ENCODE measurements around the gene HBA2. TPM values are rescaled to one million over a fixed set of nuclear protein-coding genes. Genes with fewer than 3 reads are reported as not detected.

Gene HBA2
- total and polyA plus RNA-seq, 7 donors, result 3.7 to 109 (median 6.2) TPM; not detected in 1

GRCh38 chr16:178668-179015 is 6.0 kb downstream of the HBA2 start:
- 64 to 86% methylated on average over 11 of the region's 11 CpGs for WGBS, 2 donors
- peaks cover 44 to 66% (median 54%) of the 10 kb centered on the region in 3 donors for H3K27me3 ChIP-seq
- no peaks in the 10 kb centered on the region for H3K9me3 ChIP-seq
- intact Hi-C loops (cut with DNase I), result no loop called here
- H3K4me3 ChIP-seq, result no peak overlapping the region
- no peaks in the 10 kb centered on the region for H3K36me3 ChIP-seq
- TF ChIP-seq EP300 (IDR thresholded peaks at IDR 0.05) (no peak), POLR2AphosphoS5 (IDR thresholded peaks at IDR 0.05) (no peak), POLR2A (IDR thresholded peaks at IDR 0.05) (no peak)
- TF ChIP-seq, protein P1, sequence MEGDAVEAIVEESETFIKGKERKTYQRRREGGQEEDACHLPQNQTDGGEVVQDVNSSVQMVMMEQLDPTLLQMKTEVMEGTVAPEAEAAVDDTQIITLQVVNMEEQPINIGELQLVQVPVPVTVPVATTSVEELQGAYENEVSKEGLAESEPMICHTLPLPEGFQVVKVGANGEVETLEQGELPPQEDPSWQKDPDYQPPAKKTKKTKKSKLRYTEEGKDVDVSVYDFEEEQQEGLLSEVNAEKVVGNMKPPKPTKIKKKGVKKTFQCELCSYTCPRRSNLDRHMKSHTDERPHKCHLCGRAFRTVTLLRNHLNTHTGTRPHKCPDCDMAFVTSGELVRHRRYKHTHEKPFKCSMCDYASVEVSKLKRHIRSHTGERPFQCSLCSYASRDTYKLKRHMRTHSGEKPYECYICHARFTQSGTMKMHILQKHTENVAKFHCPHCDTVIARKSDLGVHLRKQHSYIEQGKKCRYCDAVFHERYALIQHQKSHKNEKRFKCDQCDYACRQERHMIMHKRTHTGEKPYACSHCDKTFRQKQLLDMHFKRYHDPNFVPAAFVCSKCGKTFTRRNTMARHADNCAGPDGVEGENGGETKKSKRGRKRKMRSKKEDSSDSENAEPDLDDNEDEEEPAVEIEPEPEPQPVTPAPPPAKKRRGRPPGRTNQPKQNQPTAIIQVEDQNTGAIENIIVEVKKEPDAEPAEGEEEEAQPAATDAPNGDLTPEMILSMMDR (IDR thresholded peaks at IDR 0.05), result no peak
- no peak for DNase-seq
- H3K4me1 ChIP-seq, result peaks cover 0 to 22% (median 19%) of the 10 kb centered on the region in 4 donors
- H3K27ac ChIP-seq, result no peak overlapping the region

DNA sequence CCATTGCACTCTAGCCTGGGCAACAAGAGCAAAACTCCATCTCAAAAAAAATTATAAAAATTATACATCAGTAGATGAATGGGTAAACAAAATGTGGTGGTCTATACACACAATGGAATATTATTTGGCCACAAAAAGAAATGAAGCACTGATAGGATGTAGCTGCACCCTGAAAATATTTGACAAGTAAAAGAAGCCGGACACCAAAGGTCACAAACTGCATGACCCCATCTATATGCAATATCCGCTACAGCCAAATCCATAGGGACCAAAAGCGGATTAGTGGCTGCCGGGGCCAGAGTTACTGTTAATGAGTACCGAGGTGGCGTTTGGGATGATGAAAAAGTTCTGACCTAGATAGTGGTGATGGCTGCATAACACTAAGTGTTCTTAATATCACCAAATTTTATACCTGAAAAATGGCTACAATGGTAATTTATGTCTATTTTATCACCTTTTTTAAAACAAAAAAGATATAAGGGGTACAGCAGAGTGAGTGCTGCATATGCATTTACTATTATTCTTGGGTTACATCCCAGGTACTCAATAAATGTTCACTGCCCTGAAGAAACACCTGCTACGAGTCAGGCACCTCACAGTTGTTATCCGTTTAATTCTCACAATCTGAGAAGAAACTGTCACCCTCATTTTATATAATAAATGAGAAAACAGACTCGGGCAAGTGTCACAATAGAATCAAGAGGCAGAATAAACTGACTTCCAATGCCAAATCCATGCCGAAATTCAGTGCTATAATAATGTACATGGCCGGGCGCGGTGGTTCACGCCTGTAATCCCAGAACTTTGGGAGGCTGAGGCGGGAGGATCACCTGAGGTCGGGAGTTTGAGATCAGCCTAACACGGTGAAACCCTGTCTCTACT is 6.8 kb downstream of the HBA2 start:
- Histone ChIP-seq H3K27me3 (peaks cover 44 to 61% (median 52%) of the 10 kb centered on the region in 3 donors), H3K27ac (no peak overlapping the region), H3K4me3 (no peak overlapping the region), H3K4me1 (peaks cover 0 to 22% (median 19%) of the 10 kb centered on the region in 4 donors), H3K36me3 (no peaks in the 10 kb centered on the region), H3K9me3 (no peaks in the 10 kb centered on the region)
- no peak for DNase-seq
- TF ChIP-seq EP300 (IDR thresholded peaks at IDR 0.05) (no peak), POLR2AphosphoS5 (IDR thresholded peaks at IDR 0.05) (no peak)
- 57 to 75% methylated on average over 17 of the region's 17 CpGs for WGBS, 2 donors
- intact Hi-C loops (cut with DNase I), result no loop called here

GRCh38 chr16:180101-180675 is 7.5 kb downstream of the HBA2 start, which contains the start of gene HBQ1:
TSS of gene HBQ1 (plus strand) at chr16:180459. CDS start at chr16:180487, 28 bp downstream.
- Histone ChIP-seq H3K4me1 (peaks cover 0 to 22% (median 19%) of the 10 kb centered on the region in 4 donors), H3K27ac (no peak within 1 kb of the TSS), H3K27me3 (peaks cover 38 to 54% (median 47%) of the 10 kb centered on the region in 3 donors), H3K9me3 (no peaks in the 10 kb centered on the region), H3K36me3 (no peaks in the 10 kb centered on the region), H3K4me3 (peak within 1 kb of the TSS in 3 of 4 donors; percentile 16 to 36 (median 30))
- TF ChIP-seq, protein P1 (IDR thresholded peaks at IDR 0.05), result peak in 1 of 4 experiments; percentile 28
- TF ChIP-seq POLR2A (IDR thresholded peaks at IDR 0.05), result no peak
- intact Hi-C loops (cut with DNase I), result no loop called here
- 8 to 9% methylated on average over 59 of the region's 59 CpGs for WGBS, 2 donors
- DNase-seq, result no peak

DNA sequence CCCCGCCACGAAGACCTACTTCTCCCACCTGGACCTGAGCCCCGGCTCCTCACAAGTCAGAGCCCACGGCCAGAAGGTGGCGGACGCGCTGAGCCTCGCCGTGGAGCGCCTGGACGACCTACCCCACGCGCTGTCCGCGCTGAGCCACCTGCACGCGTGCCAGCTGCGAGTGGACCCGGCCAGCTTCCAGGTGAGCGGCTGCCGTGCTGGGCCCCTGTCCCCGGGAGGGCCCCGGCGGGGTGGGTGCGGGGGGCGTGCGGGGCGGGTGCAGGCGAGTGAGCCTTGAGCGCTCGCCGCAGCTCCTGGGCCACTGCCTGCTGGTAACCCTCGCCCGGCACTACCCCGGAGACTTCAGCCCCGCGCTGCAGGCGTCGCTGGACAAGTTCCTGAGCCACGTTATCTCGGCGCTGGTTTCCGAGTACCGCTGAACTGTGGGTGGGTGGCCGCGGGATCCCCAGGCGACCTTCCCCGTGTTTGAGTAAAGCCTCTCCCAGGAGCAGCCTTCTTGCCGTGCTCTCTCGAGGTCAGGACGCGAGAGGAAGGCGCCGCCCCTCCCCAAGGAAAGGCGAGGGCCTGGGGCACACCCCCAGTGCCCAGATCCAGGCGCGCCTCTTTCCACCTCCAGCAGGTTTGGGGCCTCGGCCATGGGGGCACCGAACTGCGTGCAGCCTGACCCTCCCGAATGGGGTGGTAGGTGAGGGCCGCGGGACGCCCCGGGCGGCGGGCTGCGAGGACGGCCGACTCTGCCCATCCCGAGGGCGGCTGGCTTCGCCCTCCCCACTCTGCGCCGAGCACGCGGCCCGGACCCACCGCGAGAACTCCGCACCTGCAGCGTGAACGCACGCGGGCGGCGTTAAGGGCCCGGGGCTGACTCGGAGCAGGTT is 8.2 kb downstream of the HBA2 start:
- Histone ChIP-seq H3K4me3 (peak overlapping the region in 3 of 4 donors; percentile 16 to 36 (median 30)), H3K9me3 (no peaks in the 10 kb centered on the region), H3K36me3 (no peaks in the 10 kb centered on the region), H3K4me1 (peaks cover 0 to 21% (median 19%) of the 10 kb centered on the region in 4 donors), H3K27ac (no peak overlapping the region), H3K27me3 (peaks cover 34 to 47% (median 42%) of the 10 kb centered on the region in 3 donors)
- TF ChIP-seq POLR2AphosphoS5 (IDR thresholded peaks at IDR 0.05), result peak in 2 of 4 donors; percentile 5 to 12
- TF ChIP-seq POLR2A (IDR thresholded peaks at IDR 0.05), result no peak
- DNase-seq, result no peak
- WGBS, 2 donors, result 1 to 2% methylated on average over 89 of the region's 89 CpGs
- intact Hi-C loops (cut with DNase I), result loop anchor here (1.0 kb wide), 1 partner anchor 74 kb away; no protein-coding TSS in a partner anchor

DNA sequence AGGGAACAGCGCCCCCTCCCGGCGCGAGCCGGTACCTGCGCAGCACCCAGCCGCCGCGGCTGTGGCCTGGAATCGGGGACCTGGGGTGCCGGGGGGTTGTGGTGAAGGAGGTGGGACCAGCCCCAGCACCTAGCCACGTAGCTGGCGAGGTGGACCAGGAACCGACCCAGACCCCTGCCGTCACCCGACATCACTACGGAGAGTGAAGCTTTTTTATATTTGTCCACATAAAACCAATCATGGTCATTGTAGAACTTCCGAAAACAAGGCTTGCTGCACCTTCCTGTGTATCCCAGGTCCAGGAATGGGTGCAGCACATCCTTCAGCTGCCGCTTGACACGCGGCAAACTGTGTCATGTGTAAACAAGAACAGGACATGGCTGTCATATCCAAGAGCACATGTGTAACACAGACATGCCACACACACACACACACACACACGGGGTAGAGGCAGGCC is 8.9 kb downstream of the HBA2 start:
- Histone ChIP-seq H3K4me3 (peak overlapping the region in 2 of 4 donors; percentile 30 to 36), H3K27me3 (peaks cover 34 to 45% (median 42%) of the 10 kb centered on the region in 3 donors), H3K4me1 (peaks cover 0 to 18% (median 18%) of the 10 kb centered on the region in 4 donors), H3K27ac (no peak overlapping the region), H3K9me3 (no peaks in the 10 kb centered on the region), H3K36me3 (no peaks in the 10 kb centered on the region)
- intact Hi-C loops (cut with DNase I), result loop anchor here (1.0 kb wide), 1 partner anchor 74 kb away; no protein-coding TSS in a partner anchor
- peak; percentile 81 for DNase-seq
- WGBS, 2 donors, result 3 to 8% methylated on average over 22 of the region's 22 CpGs
- TF ChIP-seq POLR2A (IDR thresholded peaks at IDR 0.05), result no peak
- TF ChIP-seq EP300 (IDR thresholded peaks at IDR 0.05), result no peak
- TF ChIP-seq, protein P1 (IDR thresholded peaks at IDR 0.05), result peak; percentile 84 to 96 (median 92)

Data from sigmoid colon (tissue), 7 donors.